ENCODE measurements around the gene VANGL2. TPM values are rescaled to one million over a fixed set of nuclear protein-coding genes. Genes with fewer than 3 reads are reported as not detected.

VANGL2 gene
- total and polyA plus RNA-seq, 4 donors = 0.07 to 1.4 (median 0.12) TPM

- TF ChIP-seq CTCF (IDR thresholded peaks at IDR 0.05; ENCODE audit: low read depth, low read length, missing input control) = no peak
- TF ChIP-seq HNF4A (conservative IDR thresholded peaks at IDR 0.05) = no peak
These were observed 30.6 kb downstream of the VANGL2 start (continued) for GRCh38 chr1:160431006-160431405.

GRCh38 chr1:160431571-160431970 is 31.2 kb downstream of the VANGL2 start:
- 89% methylated on average over 2 of the region's 2 CpGs for WGBS
- Histone ChIP-seq H3K36me3 (ENCODE audit: control insufficient read depth in 4 of 4, insufficient read depth in 3 of 4, low read depth in 1 of 4, low read length in 3 of 4) (no peaks in the 10 kb centered on the region), H3K4me1 (ENCODE audit: control insufficient read depth in 4 of 4, insufficient read depth in 4 of 4, low read length in 3 of 4) (no peaks in the 10 kb centered on the region), H3K27ac (ENCODE audit: low read depth in 1 of 2, low read length in 2 of 2) (no peak overlapping the region), H3K9ac (ENCODE audit: low read depth in 1 of 2, low read length in 2 of 2) (no peak overlapping the region), H3K4me3 (ENCODE audit: low read depth in 1 of 3, low read length in 3 of 3) (no peak overlapping the region), H3K27me3 (ENCODE audit: control insufficient read depth in 4 of 4, insufficient read depth in 4 of 4, low read length in 3 of 4) (no peaks in the 10 kb centered on the region), H3K9me3 (ENCODE audit: control insufficient read depth in 4 of 4, low read length in 3 of 4) (no peaks in the 10 kb centered on the region)
- no peak for DNase-seq (ENCODE audit: low spot score)
- TF ChIP-seq RXRA (IDR thresholded peaks at IDR 0.05) = no peak
- no peak for TF ChIP-seq FOXA1 (IDR thresholded peaks at IDR 0.05)
- TF ChIP-seq TAF1 (conservative IDR thresholded peaks at IDR 0.05) = no peak
- TF ChIP-seq SP1 (IDR thresholded peaks at IDR 0.05) = no peak
- TF ChIP-seq REST (IDR thresholded peaks at IDR 0.05) = no peak
- TF ChIP-seq CTCF (IDR thresholded peaks at IDR 0.05; ENCODE audit: low read depth, low read length, missing input control) = no peak
- no peak for TF ChIP-seq MAX (IDR thresholded peaks at IDR 0.05)
- no peak for TF ChIP-seq YY1 (IDR thresholded peaks at IDR 0.05)
- TF ChIP-seq ZBTB33 (IDR thresholded peaks at IDR 0.05) = no peak
- no peak for TF ChIP-seq GABPA (IDR thresholded peaks at IDR 0.05 in 1 of 2, conservative IDR thresholded peaks at IDR 0.05 in 1 of 2)
- no peak for TF ChIP-seq ATF3 (IDR thresholded peaks at IDR 0.05)
- TF ChIP-seq RAD21 (IDR thresholded peaks at IDR 0.05) = no peak
- no peak for TF ChIP-seq NR2F2 (IDR thresholded peaks at IDR 0.05)
- no peak for TF ChIP-seq FOXA2 (IDR thresholded peaks at IDR 0.05)
- no peak for TF ChIP-seq EGR1 (IDR thresholded peaks at IDR 0.05; ENCODE audit: low read depth in 2 of 2)
- TF ChIP-seq HNF4G (IDR thresholded peaks at IDR 0.05) = no peak
- no peak for TF ChIP-seq HNF4A (conservative IDR thresholded peaks at IDR 0.05)
- no peak for TF ChIP-seq JUND (IDR thresholded peaks at IDR 0.05)

All from liver (tissue), 9 donors.